ENCODE results near the gene LEMD3.

The LEMD3 gene

DNA sequence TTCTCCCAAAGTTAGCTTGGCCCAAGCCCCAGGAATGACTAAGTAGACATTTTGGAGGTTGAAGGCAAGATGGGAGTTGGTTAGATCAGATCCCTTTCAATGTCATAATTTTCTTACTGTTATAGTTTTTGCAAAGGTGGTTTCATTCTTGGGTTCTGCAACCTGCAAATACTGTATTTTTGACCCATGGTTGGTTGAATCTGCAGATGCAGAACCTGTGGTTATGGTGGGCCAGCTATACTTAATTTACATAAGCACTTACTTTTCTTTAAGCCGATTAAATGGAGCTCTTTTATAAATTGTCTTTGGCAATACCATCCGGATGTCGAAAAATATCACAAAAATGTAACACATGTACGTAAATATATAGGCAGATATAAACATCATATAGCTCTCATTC lies 25.6 kb downstream of the LEMD3 start:
- in situ Hi-C loops (cut with HindIII; ENCODE audit: low sequenced_read_pairs): no loop called here
- DNase-seq (ENCODE audit: low read depth, low spot score): no peak
- no peak overlapping the region for H3K4me3 ChIP-seq (ENCODE audit: low read depth, low read length)
- TF ChIP-seq, protein P1, sequence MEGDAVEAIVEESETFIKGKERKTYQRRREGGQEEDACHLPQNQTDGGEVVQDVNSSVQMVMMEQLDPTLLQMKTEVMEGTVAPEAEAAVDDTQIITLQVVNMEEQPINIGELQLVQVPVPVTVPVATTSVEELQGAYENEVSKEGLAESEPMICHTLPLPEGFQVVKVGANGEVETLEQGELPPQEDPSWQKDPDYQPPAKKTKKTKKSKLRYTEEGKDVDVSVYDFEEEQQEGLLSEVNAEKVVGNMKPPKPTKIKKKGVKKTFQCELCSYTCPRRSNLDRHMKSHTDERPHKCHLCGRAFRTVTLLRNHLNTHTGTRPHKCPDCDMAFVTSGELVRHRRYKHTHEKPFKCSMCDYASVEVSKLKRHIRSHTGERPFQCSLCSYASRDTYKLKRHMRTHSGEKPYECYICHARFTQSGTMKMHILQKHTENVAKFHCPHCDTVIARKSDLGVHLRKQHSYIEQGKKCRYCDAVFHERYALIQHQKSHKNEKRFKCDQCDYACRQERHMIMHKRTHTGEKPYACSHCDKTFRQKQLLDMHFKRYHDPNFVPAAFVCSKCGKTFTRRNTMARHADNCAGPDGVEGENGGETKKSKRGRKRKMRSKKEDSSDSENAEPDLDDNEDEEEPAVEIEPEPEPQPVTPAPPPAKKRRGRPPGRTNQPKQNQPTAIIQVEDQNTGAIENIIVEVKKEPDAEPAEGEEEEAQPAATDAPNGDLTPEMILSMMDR (IDR thresholded peaks at IDR 0.05; ENCODE audit: low read depth, low read length): no peak

DNA sequence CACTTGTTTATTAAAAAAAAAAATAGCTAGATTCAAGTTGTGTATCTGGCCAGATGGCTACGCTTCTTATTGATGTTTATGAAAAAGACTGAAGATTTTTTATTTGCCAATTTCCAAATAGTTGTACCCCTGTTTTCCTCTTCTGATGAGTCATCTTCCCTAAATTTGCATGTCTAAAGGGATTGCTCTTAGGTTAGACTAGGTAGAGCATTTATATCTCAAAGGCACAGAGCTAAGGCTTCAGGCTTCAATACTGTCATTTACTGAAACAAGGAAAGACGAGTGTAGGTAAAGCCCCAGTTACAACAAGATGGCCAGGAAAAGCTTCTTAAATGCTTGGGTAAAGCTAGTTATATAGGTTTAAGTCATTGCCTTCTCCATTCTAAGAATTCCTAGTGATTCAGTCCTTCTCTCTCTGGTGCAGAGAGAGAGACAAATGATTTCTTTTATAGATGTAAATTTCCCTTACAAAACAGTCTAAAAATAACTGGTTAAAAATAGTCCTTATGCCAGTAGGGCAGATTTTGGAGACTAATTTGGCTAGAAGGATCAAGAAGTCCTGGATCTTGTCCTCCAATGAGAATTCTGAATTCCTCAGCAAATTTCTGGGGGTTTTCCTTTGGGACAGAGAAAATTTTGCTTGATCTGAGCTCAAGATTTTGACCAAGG lies 26.1 kb downstream of the LEMD3 start:
- in situ Hi-C loops (cut with HindIII; ENCODE audit: low sequenced_read_pairs): no loop called here
- TF ChIP-seq, protein P1 (IDR thresholded peaks at IDR 0.05; ENCODE audit: low read depth, low read length): no peak
- no peak for DNase-seq (ENCODE audit: low read depth, low spot score)
- no peak overlapping the region for H3K4me3 ChIP-seq (ENCODE audit: low read depth, low read length)

DNA sequence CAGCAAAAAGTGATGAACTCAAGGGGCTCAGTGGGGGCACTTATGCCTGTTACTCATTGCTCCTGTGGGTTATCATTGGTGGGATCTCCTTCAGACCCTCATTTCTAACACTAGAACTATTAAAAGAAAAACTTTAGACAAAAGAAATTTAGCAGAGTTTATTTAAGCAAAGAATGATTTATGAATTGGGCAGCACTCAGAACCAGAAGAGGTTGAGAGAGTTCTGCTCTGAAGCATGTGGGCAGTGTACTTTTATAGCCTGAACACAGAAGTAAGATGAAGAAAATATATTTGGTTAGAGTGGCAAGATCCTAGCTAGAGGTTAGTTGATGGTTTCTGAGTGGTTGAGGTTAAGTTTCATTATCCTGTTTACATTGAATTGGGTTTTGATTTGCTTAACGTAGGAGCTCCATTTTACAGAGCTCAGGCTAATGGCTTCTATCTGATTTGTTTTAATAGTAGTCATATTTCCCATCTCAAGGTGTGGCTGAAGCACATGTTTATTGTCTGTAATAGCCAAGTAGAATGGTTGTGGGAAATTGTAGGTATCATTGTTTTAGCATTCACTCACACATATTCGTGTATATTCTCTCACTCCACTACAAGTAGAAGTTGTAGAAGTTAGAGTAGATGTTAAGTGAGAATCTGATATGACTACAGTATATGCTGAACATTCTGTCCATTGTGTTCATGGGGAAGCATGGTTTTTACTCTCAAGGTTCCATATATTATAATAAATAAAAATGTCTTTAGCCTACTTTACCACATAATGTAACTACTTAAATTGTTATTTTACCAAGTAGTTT lies 27.6 kb downstream of the LEMD3 start:
- no peak overlapping the region for H3K4me3 ChIP-seq (ENCODE audit: low read depth, low read length)
- in situ Hi-C loops (cut with HindIII; ENCODE audit: low sequenced_read_pairs): no loop called here
- TF ChIP-seq, protein P1 (IDR thresholded peaks at IDR 0.05; ENCODE audit: low read depth, low read length): no peak
- DNase-seq (ENCODE audit: low read depth, low spot score): no peak

DNA sequence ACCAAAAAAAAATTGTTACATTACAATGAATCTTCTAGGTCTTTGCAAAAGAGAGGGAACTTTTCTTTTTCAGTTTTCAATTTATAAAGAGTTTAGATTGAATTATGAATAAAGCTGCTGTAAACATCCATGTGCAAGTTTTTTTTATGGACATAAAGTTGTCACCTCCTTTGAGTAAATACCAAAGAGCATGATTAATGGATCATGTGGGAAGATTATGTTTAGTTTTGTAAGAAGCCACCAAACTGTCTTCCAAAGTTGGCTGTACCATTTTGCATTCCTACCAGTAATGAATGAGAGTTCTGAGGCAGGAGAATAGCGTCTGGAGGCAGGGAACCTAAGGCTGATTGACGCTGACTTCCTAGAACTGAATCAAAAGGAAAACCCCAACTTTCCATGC lies 30.2 kb downstream of the LEMD3 start:
- no peak overlapping the region for H3K4me3 ChIP-seq (ENCODE audit: low read depth, low read length)
- DNase-seq (ENCODE audit: low read depth, low spot score): no peak
- TF ChIP-seq, protein P1 (IDR thresholded peaks at IDR 0.05; ENCODE audit: low read depth, low read length): no peak
- in situ Hi-C loops (cut with HindIII; ENCODE audit: low sequenced_read_pairs): no loop called here

DNA sequence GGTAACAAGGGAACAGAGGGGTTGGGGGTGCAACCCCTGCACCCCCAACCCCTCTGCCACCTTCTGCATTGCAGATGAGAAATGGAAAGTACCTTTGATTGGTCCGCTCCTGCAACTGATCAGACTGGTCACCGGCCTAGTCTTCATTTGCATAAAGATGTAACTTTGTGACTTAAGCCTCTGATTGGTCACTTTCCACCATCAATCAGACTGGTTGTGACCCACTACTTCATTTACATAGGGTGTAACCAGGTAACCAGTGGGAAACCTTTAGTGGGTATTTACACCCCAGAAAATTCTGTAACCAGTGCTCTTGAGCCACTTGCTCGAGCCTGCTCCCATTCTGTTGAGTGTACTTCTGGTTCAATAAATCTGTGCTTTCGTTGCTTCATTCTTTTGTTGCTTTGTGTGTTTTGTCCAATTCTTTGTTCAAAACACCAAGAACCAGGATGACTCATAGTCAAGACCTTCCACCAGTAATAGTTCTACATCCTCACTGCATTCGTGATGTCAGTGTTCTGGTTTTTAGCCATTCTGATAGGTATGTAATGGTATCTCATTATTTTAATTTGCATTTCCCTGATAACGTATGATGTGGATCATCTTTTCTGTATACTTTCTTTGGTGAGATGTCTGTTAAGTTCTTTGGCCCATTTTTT lies 30.8 kb downstream of the LEMD3 start:
- peak; percentile 44 for DNase-seq (ENCODE audit: low read depth, low spot score)
- in situ Hi-C loops (cut with HindIII; ENCODE audit: low sequenced_read_pairs): no loop called here
- H3K4me3 ChIP-seq (ENCODE audit: low read depth, low read length): no peak overlapping the region
- TF ChIP-seq, protein P1 (IDR thresholded peaks at IDR 0.05; ENCODE audit: low read depth, low read length): no peak

DNA sequence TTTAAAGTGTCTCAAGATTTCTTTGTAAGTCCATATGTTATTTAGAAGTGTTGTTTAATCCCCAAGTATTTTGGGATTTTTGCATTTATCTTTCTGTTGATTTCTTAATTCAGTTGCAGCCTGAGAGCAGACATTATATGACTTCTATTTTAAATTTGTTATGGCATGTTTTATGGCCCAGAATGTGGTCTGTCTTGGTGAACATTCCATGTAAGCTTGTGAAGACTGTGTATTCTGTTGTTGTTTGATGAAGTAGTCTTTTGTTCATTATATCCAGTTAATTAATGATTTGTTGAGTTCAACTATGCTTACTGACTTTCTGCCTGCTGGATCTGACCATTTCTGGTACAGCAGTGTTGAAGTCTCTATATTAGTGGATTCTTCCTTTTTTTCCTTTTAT lies 34.0 kb downstream of the LEMD3 start:
- TF ChIP-seq, protein P1 (IDR thresholded peaks at IDR 0.05; ENCODE audit: low read depth, low read length): no peak
- in situ Hi-C loops (cut with HindIII; ENCODE audit: low sequenced_read_pairs): no loop called here
- no peak for DNase-seq (ENCODE audit: low read depth, low spot score)
- H3K4me3 ChIP-seq (ENCODE audit: low read depth, low read length): no peak overlapping the region

All from astrocyte of the spinal cord (primary cell).